Measurements from ENCODE around the gene ALAS1. TPM values are rescaled to one million over a fixed set of nuclear protein-coding genes. Genes with fewer than 3 reads are reported as not detected.

The ALAS1 gene
- total and polyA plus RNA-seq, 2 experiments from 2014 or later: 17.8 to 42.8 TPM

- peaks cover 8% of the 10 kb centered on the region; the same call in 2 of the 3 replicates for H3K4me1 Mint-ChIP-seq
- peaks cover 10% of the 10 kb centered on the region for H3K27me3 Mint-ChIP-seq (ENCODE audit: insufficient read depth, low read depth, poor library complexity)
- no peak overlapping the region for H3K27ac Mint-ChIP-seq
- DNase-seq (ENCODE audit: low spot score): peak; percentile 90
- no peak overlapping the region for H3K27ac ChIP-seq (ENCODE audit: low read depth)
- no peak overlapping the region for H3K4me3 Mint-ChIP-seq
- H3K9me3 Mint-ChIP-seq: no peaks in the 10 kb centered on the region
- H2AFZ ChIP-seq: peak overlapping the region; percentile 88; the same call in 1 of the 2 replicates
- peaks cover 2% of the 10 kb centered on the region for H3K36me3 Mint-ChIP-seq (ENCODE audit: low read depth)
- no peak overlapping the region for H3K4me2 ChIP-seq
- no peaks in the 10 kb centered on the region for H3K9me2 ChIP-seq (ENCODE audit: insufficient read depth)
- H3K27me3 ChIP-seq (ENCODE audit: insufficient read depth): no peaks in the 10 kb centered on the region
- no peaks in the 10 kb centered on the region for H3K36me3 ChIP-seq (ENCODE audit: insufficient read depth)
- no peak overlapping the region for H3K4me3 ChIP-seq
- H4K20me1 ChIP-seq (replicated peaks; ENCODE audit: insufficient read depth): no peaks in the 10 kb centered on the region
- TF ChIP-seq, protein P1, sequence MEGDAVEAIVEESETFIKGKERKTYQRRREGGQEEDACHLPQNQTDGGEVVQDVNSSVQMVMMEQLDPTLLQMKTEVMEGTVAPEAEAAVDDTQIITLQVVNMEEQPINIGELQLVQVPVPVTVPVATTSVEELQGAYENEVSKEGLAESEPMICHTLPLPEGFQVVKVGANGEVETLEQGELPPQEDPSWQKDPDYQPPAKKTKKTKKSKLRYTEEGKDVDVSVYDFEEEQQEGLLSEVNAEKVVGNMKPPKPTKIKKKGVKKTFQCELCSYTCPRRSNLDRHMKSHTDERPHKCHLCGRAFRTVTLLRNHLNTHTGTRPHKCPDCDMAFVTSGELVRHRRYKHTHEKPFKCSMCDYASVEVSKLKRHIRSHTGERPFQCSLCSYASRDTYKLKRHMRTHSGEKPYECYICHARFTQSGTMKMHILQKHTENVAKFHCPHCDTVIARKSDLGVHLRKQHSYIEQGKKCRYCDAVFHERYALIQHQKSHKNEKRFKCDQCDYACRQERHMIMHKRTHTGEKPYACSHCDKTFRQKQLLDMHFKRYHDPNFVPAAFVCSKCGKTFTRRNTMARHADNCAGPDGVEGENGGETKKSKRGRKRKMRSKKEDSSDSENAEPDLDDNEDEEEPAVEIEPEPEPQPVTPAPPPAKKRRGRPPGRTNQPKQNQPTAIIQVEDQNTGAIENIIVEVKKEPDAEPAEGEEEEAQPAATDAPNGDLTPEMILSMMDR (conservative IDR thresholded peaks at IDR 0.05; ENCODE audit: low read depth in 2 of 2): peak; percentile 90 to 95
- TF ChIP-seq, protein P2, sequence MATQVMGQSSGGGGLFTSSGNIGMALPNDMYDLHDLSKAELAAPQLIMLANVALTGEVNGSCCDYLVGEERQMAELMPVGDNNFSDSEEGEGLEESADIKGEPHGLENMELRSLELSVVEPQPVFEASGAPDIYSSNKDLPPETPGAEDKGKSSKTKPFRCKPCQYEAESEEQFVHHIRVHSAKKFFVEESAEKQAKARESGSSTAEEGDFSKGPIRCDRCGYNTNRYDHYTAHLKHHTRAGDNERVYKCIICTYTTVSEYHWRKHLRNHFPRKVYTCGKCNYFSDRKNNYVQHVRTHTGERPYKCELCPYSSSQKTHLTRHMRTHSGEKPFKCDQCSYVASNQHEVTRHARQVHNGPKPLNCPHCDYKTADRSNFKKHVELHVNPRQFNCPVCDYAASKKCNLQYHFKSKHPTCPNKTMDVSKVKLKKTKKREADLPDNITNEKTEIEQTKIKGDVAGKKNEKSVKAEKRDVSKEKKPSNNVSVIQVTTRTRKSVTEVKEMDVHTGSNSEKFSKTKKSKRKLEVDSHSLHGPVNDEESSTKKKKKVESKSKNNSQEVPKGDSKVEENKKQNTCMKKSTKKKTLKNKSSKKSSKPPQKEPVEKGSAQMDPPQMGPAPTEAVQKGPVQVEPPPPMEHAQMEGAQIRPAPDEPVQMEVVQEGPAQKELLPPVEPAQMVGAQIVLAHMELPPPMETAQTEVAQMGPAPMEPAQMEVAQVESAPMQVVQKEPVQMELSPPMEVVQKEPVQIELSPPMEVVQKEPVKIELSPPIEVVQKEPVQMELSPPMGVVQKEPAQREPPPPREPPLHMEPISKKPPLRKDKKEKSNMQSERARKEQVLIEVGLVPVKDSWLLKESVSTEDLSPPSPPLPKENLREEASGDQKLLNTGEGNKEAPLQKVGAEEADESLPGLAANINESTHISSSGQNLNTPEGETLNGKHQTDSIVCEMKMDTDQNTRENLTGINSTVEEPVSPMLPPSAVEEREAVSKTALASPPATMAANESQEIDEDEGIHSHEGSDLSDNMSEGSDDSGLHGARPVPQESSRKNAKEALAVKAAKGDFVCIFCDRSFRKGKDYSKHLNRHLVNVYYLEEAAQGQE (IDR thresholded peaks at IDR 0.05; ENCODE audit: unreplicated experiment): no peak
- no peaks in the 10 kb centered on the region for H3F3A ChIP-seq (replicated peaks; ENCODE audit: low read depth)
- no peaks in the 10 kb centered on the region for H3K79me2 ChIP-seq (replicated peaks; ENCODE audit: insufficient read depth)
- peaks cover 3% of the 10 kb centered on the region for H3K4me1 ChIP-seq (ENCODE audit: insufficient read depth)
- peak; percentile 85 for ATAC-seq
These were observed 22.5 kb downstream of the ALAS1 start for GRCh38 chr3:52220380-52221026.

GRCh38 chr3:52221141-52221562 is 23.2 kb downstream of the ALAS1 start:
- peaks cover 11% of the 10 kb centered on the region; the same call in 2 of the 3 replicates for H3K4me1 Mint-ChIP-seq
- peaks cover 13% of the 10 kb centered on the region for H3K27me3 Mint-ChIP-seq (ENCODE audit: insufficient read depth, low read depth, poor library complexity)
- H3K79me2 ChIP-seq (replicated peaks; ENCODE audit: insufficient read depth): no peaks in the 10 kb centered on the region
- H3K27ac Mint-ChIP-seq: no peak overlapping the region
- no peaks in the 10 kb centered on the region for H4K20me1 ChIP-seq (replicated peaks; ENCODE audit: insufficient read depth)
- peaks cover 3% of the 10 kb centered on the region for H3K4me1 ChIP-seq (ENCODE audit: insufficient read depth)
- H3K9me3 Mint-ChIP-seq: no peaks in the 10 kb centered on the region
- no peaks in the 10 kb centered on the region for H3K27me3 ChIP-seq (ENCODE audit: insufficient read depth)
- H3K36me3 Mint-ChIP-seq (ENCODE audit: low read depth): no peaks in the 10 kb centered on the region
- H3K4me3 ChIP-seq: no peak overlapping the region
- DNase-seq (ENCODE audit: low spot score) (no peak), ATAC-seq (no peak)
- H3F3A ChIP-seq (replicated peaks; ENCODE audit: low read depth): no peaks in the 10 kb centered on the region
- no peaks in the 10 kb centered on the region for H3K9me2 ChIP-seq (ENCODE audit: insufficient read depth)
- no peak overlapping the region for H3K4me2 ChIP-seq
- no peak overlapping the region for H2AFZ ChIP-seq
- no peak overlapping the region for H3K4me3 Mint-ChIP-seq
- H3K36me3 ChIP-seq (ENCODE audit: insufficient read depth): no peaks in the 10 kb centered on the region
- H3K27ac ChIP-seq (ENCODE audit: low read depth): no peak overlapping the region
- TF ChIP-seq ZNF331 (CRISPR knock-in tag; IDR thresholded peaks at IDR 0.05; ENCODE audit: low read depth) (no peak), JUNB (IDR thresholded peaks at IDR 0.05; ENCODE audit: unreplicated experiment) (no peak), EZH2 (IDR thresholded peaks at IDR 0.05; ENCODE audit: low read depth, unreplicated experiment) (no peak), ETS1 (IDR thresholded peaks at IDR 0.05) (no peak), STAT1 (IDR thresholded peaks at IDR 0.05; ENCODE audit: unreplicated experiment) (no peak), NANOG (IDR thresholded peaks at IDR 0.05; ENCODE audit: borderline replicate concordance) (no peak), EZH2phosphoT487 (IDR thresholded peaks at IDR 0.05; ENCODE audit: unreplicated experiment) (no peak), ZNF114 (CRISPR knock-in tag; IDR thresholded peaks at IDR 0.05) (no peak), CREB1 (CRISPR knock-in tag; IDR thresholded peaks at IDR 0.05; ENCODE audit: low read depth) (no peak)
- TF ChIP-seq, protein P1 (conservative IDR thresholded peaks at IDR 0.05; ENCODE audit: low read depth in 2 of 2): no peak; a peak in 1 of 4 replicates
- TF ChIP-seq, protein P2 (IDR thresholded peaks at IDR 0.05; ENCODE audit: unreplicated experiment): no peak

All from GM23338 (cell line).